ENCODE results near the gene PCCA.
"Not testable (repeated sequence)": the region's sequence is repeated elsewhere in the genome, so short reads cannot be mapped to it uniquely, and the experiment has no call there.

The PCCA gene

DNA sequence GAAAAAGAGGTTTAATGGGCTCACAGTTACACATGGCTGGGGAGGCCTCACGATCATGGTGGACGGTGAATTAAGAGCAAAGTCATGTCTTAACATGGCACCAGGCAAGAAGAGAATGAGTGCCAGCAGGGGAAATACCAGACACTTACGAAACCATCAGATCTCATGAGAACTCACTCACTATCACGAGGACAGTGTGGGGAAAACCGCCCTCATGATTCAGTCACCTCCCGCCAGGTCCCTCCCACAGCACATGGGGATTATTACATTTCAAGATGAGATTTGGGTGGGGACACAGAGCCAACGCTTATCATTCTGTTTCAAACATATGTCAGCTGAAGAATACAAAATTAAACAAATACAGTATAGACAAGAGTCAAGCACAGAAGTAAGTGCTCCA, 165.1 kb downstream of the PCCA start:
- DNase-seq = no peak

- no peak for DNase-seq
These were observed 173.5 kb downstream of the PCCA start for GRCh38 chr13:100262404-100262803.

- DNase-seq = no peak
These were observed 177.1 kb downstream of the PCCA start for GRCh38 chr13:100266026-100266425.

- no peak for DNase-seq
These were observed 180.9 kb downstream of the PCCA start for GRCh38 chr13:100269837-100270236.

DNA sequence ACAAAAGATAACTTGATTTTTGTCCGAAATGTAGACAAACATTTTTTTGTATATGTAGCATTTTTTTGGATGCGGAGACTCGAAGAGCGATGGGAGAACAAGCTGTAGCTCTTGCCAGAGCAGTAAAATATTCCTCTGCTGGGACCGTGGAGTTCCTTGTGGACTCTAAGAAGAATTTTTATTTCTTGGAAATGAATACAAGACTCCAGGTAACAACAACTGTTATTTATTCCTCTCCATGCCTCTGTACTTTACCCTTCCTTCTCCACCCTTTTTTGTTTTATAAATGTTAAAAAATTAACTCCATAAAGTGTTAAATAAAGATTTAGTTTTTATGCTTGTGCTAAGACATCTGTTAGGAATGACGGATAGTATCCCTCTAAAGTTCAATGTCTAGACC, 184.2 kb downstream of the PCCA start:
- DNase-seq = no peak

- DNase-seq = no peak
These were observed 184.7 kb downstream of the PCCA start for GRCh38 chr13:100273552-100273951.

DNA sequence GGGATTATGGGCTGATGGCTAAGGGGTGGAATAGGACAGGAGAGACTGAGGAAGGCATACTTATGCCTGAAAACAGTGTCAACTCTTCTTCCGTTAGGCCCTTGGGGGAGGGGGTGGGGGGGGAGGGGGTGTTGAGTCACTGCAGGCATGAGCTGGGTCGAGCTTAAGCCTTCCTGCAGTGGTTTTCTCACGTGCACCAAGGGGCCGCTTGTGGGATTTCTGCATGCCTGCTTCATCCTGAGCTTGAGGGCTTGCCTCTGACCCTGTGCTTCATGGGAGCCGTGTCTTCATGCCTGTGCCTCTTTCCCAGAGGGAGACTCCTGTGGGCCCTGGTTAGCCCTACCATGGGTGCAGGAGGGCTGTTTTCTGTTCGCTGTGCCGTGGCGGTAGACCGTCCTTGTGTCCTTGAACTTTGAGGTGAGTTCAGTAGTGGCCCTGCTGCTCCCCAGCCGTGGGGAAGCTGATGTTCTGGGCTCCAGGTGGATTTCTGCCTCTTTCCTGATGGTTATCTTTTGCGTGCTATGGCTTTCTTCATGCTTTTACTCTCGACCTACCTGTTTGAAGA, 186.1 kb downstream of the PCCA start:
- no peak for DNase-seq

GRCh38 chr13:100275746-100276145, 186.9 kb downstream of the PCCA start:
- DNase-seq = no peak

- no peak for DNase-seq
These were observed 191.8 kb downstream of the PCCA start for GRCh38 chr13:100280681-100281080.

DNA sequence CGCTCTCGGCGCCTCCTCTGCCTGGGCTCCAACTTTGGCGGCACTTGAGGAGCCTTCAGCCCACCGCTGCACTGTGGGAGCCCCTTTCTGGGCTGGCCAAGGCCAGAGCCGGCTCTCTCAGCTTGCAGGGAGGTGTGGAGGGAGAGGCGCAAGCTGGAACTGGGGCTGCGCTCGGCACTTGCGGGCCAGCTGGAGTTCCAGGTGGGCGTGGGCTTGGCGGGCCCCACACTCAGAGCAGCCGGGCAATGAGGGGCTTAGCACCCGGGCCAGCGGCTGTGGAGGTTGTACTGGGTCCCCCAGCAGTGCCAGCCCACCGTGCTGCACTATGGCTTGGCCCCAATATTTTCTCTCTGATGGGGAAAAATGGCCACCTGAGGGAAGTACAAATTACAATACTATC, 193.4 kb downstream of the PCCA start:
- DNase-seq = not testable (repeated sequence)

GRCh38 chr13:100290165-100290801, 201.4 kb downstream of the PCCA start:
- DNase-seq = no peak

DNA sequence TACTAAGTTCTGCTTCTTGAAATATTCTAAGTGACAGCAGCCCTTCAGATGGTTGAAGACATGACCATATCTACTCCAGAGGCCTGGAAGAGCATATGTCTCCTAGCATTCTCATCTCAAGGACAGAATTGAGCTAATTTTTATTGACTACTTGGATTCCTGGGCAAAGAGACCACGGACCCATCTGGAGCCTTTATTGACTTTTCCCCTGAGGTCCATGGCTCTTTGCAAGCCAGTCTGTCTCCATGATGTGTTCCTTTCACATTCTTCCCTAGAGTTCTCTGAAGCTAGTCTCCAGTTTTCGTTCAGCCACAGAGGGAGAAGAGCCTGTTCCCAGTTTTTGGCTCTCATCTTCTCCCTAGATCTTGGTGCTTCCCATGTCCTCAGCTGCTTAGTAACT, 202.7 kb downstream of the PCCA start:
- DNase-seq = no peak

DNA sequence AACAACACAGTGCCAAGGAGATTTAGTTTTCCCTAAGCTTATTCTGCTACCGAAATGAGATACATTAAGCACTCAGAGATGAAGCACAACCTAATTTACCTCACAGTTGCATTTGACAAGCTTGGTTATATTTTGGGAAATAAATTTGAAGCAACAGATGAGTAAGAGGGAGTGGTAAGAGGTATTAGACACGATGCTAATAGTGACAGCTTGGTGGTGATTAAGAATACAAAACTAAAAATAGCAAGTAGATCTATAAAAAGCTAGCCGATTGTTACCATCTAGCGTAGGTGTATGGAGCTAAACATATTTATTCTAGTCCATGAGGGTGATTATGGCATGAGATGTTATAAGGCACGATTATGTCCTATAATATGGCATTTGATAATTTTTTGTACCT, 208.5 kb downstream of the PCCA start:
- no peak for DNase-seq

- no peak for DNase-seq
These were observed 209.3 kb downstream of the PCCA start for GRCh38 chr13:100298116-100298681.

GRCh38 chr13:100298691-100299090, 209.8 kb downstream of the PCCA start:
- no peak for DNase-seq

GRCh38 chr13:100300243-100300642, 211.3 kb downstream of the PCCA start:
- no peak for DNase-seq

- DNase-seq = no peak
These were observed 211.8 kb downstream of the PCCA start for GRCh38 chr13:100300708-100301107.

DNA sequence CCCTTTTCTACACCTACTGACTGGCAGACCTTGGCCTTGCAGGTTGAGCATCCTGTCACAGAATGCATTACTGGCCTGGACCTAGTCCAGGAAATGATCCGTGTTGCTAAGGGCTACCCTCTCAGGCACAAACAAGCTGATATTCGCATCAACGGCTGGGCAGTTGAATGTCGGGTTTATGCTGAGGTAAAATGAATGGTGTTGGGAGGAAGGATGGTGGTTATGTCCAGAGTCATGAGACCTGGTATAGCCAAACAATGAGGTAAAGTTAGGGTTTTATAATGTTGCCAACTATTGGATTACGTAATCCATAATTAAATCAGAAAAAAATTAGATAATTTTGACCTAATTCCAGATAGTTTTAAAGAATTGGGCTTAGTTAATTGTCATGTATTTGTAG, 212.5 kb downstream of the PCCA start:
- no peak for DNase-seq

DNA sequence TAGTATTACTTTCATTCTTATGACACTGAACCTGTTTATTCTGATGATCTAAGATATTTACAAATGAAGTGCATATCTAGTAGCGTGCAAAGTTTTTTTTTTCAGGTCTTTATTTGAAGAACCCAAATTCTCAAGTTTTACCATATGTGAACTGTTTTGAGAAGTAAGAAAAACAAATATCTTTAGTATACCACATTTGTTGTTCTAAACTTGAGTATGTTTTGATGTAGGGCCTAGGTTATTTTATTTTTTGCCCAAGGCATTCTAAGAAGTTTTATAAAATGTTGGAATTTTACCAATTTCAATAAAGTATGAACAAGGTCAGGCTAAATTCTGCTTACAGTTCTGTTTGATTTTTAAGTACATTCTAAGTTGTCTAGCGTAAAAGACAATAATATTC, 213.5 kb downstream of the PCCA start:
- DNase-seq = no peak

DNA sequence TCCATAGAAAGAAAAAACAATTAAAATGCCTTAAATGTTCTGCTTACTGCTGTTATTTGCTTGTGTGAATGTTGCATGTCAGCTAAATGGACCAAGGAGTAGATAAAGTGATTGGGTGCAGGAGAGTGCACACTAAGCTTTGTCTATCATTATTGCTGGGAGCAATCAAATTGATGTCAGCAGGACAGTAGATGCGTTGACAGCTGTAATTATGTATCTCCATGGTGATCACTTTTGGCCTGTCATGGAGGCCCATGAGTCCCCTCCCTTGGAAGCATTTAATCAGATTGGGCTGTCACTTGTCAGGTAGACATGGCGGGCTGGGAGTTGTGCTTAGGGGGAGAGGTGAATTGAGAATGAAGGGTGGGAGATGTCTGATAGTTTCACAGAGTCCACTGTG, 215.3 kb downstream of the PCCA start:
- no peak for DNase-seq

GRCh38 chr13:100305398-100305797, 216.5 kb downstream of the PCCA start:
- DNase-seq = no peak

DNA sequence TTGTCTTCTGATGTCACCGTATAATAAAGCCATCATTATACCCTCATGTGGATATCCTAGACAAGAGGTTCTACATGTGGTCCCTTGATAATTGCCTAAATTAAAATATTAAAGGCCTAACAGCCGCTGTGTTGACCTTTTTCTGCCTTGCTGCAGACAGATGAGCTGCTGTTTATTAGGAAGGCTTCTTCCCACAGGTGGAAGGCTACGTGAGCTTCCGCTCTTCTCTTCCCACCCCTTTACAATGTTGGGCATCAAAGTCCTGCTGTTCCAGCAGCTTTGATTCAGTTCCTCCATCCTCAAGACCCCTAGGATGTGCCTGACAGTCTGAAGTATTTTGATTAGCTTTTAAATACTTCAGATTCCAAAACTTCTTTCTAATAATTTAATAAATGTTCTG, 217.1 kb downstream of the PCCA start:
- DNase-seq = peak; percentile 4

GRCh38 chr13:100306434-100306999, 217.6 kb downstream of the PCCA start:
- no peak for DNase-seq

GRCh38 chr13:100314132-100314910, 225.4 kb downstream of the PCCA start:
- no peak for DNase-seq

Measured in NCI-H1436 treated with DMSO at 0.1 percent for 48 hours (cell line).